ENCODE data around the gene F8. TPM values are rescaled to one million over a fixed set of nuclear protein-coding genes. Genes with fewer than 3 reads are reported as not detected.

F8 gene
- total and polyA plus RNA-seq, 9 of the 15 experiments (the other 6 are each of a cell fraction or from before 2014, with no cell fraction given): 0.41 to 3.8 (median 0.91) TPM

GRCh38 chrX:154818916-154819770, 203.4 kb downstream of the F8 start (continued):
- TF ChIP-seq, protein P1, sequence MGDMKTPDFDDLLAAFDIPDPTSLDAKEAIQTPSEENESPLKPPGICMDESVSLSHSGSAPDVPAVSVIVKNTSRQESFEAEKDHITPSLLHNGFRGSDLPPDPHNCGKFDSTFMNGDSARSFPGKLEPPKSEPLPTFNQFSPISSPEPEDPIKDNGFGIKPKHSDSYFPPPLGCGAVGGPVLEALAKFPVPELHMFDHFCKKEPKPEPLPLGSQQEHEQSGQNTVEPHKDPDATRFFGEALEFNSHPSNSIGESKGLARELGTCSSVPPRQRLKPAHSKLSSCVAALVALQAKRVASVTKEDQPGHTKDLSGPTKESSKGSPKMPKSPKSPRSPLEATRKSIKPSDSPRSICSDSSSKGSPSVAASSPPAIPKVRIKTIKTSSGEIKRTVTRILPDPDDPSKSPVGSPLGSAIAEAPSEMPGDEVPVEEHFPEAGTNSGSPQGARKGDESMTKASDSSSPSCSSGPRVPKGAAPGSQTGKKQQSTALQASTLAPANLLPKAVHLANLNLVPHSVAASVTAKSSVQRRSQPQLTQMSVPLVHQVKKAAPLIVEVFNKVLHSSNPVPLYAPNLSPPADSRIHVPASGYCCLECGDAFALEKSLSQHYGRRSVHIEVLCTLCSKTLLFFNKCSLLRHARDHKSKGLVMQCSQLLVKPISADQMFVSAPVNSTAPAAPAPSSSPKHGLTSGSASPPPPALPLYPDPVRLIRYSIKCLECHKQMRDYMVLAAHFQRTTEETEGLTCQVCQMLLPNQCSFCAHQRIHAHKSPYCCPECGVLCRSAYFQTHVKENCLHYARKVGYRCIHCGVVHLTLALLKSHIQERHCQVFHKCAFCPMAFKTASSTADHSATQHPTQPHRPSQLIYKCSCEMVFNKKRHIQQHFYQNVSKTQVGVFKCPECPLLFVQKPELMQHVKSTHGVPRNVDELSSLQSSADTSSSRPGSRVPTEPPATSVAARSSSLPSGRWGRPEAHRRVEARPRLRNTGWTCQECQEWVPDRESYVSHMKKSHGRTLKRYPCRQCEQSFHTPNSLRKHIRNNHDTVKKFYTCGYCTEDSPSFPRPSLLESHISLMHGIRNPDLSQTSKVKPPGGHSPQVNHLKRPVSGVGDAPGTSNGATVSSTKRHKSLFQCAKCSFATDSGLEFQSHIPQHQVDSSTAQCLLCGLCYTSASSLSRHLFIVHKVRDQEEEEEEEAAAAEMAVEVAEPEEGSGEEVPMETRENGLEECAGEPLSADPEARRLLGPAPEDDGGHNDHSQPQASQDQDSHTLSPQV (IDR thresholded peaks at IDR 0.05): peak; percentile 7
- TF ChIP-seq NFE2 (IDR thresholded peaks at IDR 0.05; ENCODE audit: low read depth) (peak; percentile 85), ZNF766 (CRISPR knock-in tag; conservative IDR thresholded peaks at IDR 0.05) (no peak), MAFK (IDR thresholded peaks at IDR 0.05; ENCODE audit: low read length) (peak; percentile 48; the same call in 1 of the 2 replicates), NCOR1 (IDR thresholded peaks at IDR 0.05) (peak; percentile 52), ZFP30 (CRISPR knock-in tag; IDR thresholded peaks at IDR 0.05; ENCODE audit: borderline replicate concordance) (no peak), BHLHE40 (IDR thresholded peaks at IDR 0.05; ENCODE audit: low read length) (peak; percentile 95), IRF2 (CRISPR knock-in tag; IDR thresholded peaks at IDR 0.05) (no peak), ZNF274 (IDR thresholded peaks at IDR 0.05; ENCODE audit: borderline replicate concordance, low read depth, low read length) (no peak), CBFA2T2 (conservative IDR thresholded peaks at IDR 0.05) (no peak), ZNF77 (CRISPR knock-in tag; IDR thresholded peaks at IDR 0.05) (no peak), NR2C1 (IDR thresholded peaks at IDR 0.05) (peak; percentile 35), NR2C1 (tag; IDR thresholded peaks at IDR 0.05) (no peak), POLR3G (IDR thresholded peaks at IDR 0.05; ENCODE audit: extremely low read depth, insufficient read length, insufficient replicate concordance) (no peak), ZNF644 (tag; IDR thresholded peaks at IDR 0.05; ENCODE audit: low read depth) (no peak), TEAD1 (CRISPR knock-in tag; IDR thresholded peaks at IDR 0.05) (no peak), ESRRA (IDR thresholded peaks at IDR 0.05; ENCODE audit: borderline replicate concordance, low read depth) (peak; percentile 92), ILK (tag; IDR thresholded peaks at IDR 0.05; ENCODE audit: borderline replicate concordance, low read depth) (no peak), EP400 (IDR thresholded peaks at IDR 0.05) (no peak), SPI1 (IDR thresholded peaks at IDR 0.05; ENCODE audit: borderline replicate concordance, low read depth, low read length) (0 out of 2 replicates have a peak, but pooled peaks have one; percentile 32), EGR1 (conservative IDR thresholded peaks at IDR 0.05) (no peak)
- TF ChIP-seq, protein P2, sequence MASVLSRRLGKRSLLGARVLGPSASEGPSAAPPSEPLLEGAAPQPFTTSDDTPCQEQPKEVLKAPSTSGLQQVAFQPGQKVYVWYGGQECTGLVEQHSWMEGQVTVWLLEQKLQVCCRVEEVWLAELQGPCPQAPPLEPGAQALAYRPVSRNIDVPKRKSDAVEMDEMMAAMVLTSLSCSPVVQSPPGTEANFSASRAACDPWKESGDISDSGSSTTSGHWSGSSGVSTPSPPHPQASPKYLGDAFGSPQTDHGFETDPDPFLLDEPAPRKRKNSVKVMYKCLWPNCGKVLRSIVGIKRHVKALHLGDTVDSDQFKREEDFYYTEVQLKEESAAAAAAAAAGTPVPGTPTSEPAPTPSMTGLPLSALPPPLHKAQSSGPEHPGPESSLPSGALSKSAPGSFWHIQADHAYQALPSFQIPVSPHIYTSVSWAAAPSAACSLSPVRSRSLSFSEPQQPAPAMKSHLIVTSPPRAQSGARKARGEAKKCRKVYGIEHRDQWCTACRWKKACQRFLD (CRISPR knock-in tag; IDR thresholded peaks at IDR 0.05): peak; percentile 63
- TF ChIP-seq, protein P3, sequence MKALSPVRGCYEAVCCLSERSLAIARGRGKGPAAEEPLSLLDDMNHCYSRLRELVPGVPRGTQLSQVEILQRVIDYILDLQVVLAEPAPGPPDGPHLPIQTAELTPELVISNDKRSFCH (CRISPR knock-in tag; IDR thresholded peaks at IDR 0.05): no peak
- TF ChIP-seq, protein P3 (tag; IDR thresholded peaks at IDR 0.05): peak; percentile 52; the same call in 1 of the 2 replicates

Data from K562 (cell line).